Heart left ventricle (tissue), 13 donors: Measurements from ENCODE around the gene SRC.

ENCODE experiments used
- CTCF ChIP-seq, 12 donors: fragments of 200-600 bp; sonication (generic) in 4 of 12; IDR thresholded peaks; one replicate each; pipeline versions ENCODE4 v1.5.0 to v1.8.0; 2018 to 2022; ENCODE audit warnings: antibody characterized with exemption in 12 of 12, mild to moderate bottlenecking in 5 of 12
- POLR2A ChIP-seq, 2 donors: fragments of 450-650 bp; IDR thresholded peaks; one replicate each; pipeline ENCODE4 v1.6.1; 2017; ENCODE audit warnings: antibody characterized with exemption in 2 of 2, mild to moderate bottlenecking in 2 of 2, moderate library complexity in 2 of 2
- donor health status: ischemic (EF 13 %, LVEDD 7.1; RV severe dilation, severe dysfunction).
- donor health status: DM: no; HTN: yes; CAD: no.
- donor health status: DM: no; HTN: no; CAD: no.
- donor health status: ischemic (EF 25% LVEDD 6.9; RV normal size, moderate dysfunction).
- donor health status: ischemic (EF 25% LVEDD 5.7; RV mildly dilated, moderate dysfunction).
- donor health status: ischemic (EF 35%, LVEDD 5.7; RV mildly dilated, moderate dysfunction).
- donor health status: nonischemic (EF 11% LVEDD 7.7; RV severe dilation, severe dysfunction).
- donor health status: DM: yes; HTN: yes; CAD: no.
- donor health status: PGD.
- donor health status: ischemic (EF 29% LVEDD 5.4; RV normal size, mild dysfunction).
- donor health status: nonischemic (EF 23%, LVEDD 6.1; RV moderate dilation, normal function).

- TF ChIP-seq CTCF (IDR thresholded peaks at IDR 0.05) (no peak), POLR2A (IDR thresholded peaks at IDR 0.05) (no peak)
Observed at GRCh38 chr20:37407019-37407566, 61.2 kb downstream of the SRC start.
